GM18858 (cell line): ENCODE data around the gene SEC23B.
"Not testable (repeated sequence)": the region's sequence is repeated elsewhere in the genome, so short reads cannot be mapped to it uniquely, and the experiment has no call there.

Source experiments
- ATAC-seq: cut with Tn5 transposase; IDR thresholded peaks from one replicate; pipeline ENCODE4 v1.9.1; 2021; ENCODE audit not compliant: unreplicated experiment

SEC23B gene

GRCh38 chr20:18524646-18525045 lies 16.9 kb downstream of the SEC23B start:
- no peak for ATAC-seq

DNA sequence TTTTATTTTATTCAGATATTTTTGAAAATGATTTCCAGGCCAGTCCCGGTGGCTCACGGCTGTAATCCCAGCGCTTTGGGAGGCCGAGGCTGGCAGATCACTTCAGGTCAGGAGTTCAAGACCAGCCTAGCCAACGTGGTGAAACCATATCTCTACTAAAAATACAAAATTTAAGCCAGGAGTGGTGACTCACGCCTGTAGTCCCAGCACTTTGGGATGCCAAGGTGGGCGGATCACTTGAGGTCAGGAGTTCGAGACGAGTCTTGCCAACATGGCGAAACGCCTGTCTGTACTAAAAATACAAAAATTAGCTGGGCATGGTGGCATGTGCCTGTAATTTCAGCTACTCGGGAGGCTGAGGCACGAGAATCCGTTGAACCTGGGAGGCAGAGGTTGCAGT lies 19.0 kb downstream of the SEC23B start:
- not testable (repeated sequence) for ATAC-seq

GRCh38 chr20:18527339-18527738 lies 19.6 kb downstream of the SEC23B start:
- no peak for ATAC-seq

DNA sequence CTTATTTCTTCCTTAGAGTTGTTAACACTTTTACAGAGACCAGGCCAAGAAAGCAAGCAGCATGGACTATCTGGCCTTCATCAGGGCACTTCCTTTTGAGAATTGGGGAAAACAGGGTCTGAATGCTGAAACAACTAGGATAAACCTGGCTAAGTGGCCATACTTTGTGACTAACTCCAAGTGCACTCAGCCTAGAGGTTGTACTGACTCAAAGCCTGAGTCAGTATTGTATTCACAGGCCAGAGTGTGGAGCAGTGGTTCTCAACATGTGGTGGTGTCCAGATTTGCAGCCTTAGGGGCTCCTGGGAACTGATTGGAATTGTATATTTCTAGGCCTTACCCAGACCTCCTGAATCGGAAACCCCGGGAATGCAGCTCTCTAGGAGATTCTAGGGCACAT lies 20.1 kb downstream of the SEC23B start:
- ATAC-seq: no peak

GRCh38 chr20:18529041-18529440 lies 21.3 kb downstream of the SEC23B start:
- ATAC-seq: no peak

DNA sequence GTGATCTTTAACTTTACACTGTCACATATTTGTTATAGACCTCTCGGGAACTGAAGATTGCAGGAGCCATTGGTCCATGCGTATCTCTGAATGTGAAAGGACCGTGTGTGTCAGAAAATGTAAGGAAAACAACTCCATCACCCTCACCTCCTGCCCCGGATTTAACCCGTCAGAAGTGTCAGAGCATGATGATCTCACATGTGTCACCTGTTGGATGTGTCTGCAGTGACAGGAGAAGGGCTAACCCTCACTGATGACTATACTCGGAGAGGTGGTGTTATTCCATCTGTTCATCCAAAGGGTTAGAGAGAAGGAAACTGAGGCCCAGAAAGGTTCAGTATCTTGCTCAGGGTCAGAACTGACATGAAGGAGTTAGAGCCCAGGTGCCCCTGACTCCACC lies 24.9 kb downstream of the SEC23B start:
- ATAC-seq: no peak

DNA sequence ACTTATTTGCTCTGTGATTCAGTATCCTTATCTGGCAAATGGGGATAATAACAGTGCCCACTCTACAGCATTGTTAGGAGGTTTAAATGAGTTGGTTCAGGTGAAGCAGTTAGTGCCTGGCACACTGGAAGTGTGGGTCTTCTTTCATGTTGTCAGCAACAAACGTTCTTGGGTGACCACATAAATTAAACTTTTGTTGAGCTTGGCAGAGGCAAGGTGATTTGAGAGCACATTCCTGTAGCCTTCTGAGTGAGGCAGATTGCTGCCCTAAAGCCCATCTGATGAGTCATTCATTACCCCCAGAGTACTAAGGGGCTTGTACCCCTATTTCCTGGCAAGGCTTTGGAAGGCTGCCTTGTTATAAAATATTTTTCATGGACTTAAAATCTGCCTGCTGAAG lies 25.8 kb downstream of the SEC23B start:
- no peak for ATAC-seq

GRCh38 chr20:18533978-18534644 lies 26.4 kb downstream of the SEC23B start:
- no peak for ATAC-seq

DNA sequence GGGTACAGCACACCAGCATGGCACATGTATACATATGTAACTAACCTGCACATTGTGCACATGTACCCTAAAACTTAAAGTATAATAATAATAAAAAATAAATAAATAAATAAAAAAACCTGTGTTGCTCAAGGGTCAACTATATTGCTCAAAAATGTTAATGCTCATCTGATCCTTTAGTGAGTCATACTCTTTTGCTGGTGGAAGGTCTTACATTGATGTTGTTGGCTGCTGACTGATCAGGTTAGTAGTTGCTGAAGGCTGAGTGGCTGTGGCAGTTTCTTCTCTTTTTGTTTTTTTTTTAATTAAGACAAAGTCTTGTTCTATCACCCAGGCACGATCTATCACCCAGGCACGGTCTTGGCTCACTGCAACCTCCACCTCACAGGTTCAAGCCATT lies 29.9 kb downstream of the SEC23B start:
- ATAC-seq: no peak

DNA sequence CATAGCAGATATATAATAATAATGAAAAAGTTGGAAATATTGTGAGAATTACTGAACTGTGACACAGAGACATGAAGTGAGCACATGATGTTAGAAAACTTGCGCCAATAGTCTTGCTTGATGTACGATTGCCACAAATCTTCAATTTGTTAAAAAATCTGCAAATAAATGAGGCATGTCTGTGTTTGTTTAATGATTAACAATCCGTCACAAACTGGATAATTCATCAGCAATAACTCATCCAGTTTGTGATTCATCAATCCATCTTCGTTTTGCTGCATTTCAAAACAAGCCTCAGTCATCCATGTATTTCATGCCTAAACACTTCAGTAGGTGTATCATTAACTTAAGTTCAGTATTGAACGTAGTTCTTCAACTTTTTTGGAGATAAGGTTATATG lies 34.0 kb downstream of the SEC23B start:
- ATAC-seq: no peak

DNA sequence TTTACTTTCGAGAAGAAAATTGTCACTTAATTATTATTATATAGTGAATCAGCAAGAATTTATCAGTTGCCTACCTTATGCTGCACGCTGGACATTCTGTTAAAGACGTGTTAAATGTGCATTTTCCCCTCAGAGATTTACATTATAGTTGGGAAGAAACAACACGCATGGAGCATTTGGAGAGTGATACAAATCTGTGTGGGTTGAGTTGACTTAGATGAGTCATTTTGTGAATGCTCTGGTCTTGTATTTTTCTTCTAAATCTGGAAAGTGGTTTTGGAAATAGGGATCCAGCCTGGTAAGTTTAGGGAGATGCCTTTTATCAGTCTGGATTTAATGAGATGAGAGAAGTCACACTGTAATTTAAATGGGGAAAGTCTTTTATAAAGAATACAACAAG lies 35.5 kb downstream of the SEC23B start:
- ATAC-seq: no peak

GRCh38 chr20:18543932-18544331 lies 36.2 kb downstream of the SEC23B start:
- ATAC-seq: no peak

DNA sequence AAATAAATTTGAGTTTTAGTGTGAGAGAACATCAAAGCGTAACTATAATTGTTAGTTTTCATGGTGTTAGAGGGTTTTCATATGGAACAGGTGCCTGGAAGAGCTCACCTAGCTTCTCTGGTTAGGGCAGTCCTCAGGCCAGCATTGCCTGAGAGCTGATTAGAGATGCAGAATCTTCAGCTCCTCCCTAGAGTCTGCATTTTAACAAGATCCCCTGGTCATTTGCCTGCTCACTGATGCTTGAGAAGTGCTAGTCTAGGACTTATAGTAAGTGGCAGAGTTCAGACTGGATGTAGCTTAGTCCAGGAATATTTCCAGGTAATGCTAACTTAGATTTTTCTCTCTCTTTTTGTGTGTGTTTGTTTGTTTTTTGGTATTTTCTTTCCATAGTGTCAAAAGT lies 37.8 kb downstream of the SEC23B start:
- ATAC-seq: no peak

DNA sequence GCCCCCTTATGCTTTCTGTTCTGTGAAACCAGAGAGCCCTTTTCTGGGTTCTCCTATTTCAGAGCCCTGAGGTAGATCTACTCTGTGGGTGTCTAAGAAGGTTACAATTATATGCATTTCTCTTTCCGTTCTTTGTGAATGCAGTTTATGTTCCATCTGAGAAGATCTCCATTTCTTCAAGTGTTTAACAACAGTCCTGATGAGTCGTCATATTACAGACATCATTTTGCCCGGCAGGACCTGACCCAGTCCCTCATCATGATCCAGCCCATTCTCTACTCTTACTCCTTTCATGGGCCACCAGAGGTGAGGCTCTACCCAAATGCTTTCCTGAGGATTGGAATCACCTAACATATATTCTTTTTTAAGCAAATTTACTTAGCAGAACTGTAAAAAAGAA lies 40.7 kb downstream of the SEC23B start:
- no peak for ATAC-seq

GRCh38 chr20:18553746-18554145 lies 46.0 kb downstream of the SEC23B start:
- ATAC-seq: no peak

GRCh38 chr20:18566892-18567738 lies 59.4 kb downstream of the SEC23B start, which contains the start of gene SMIM26:
TSS of gene SMIM26 (plus strand) at chr20:18567432. CDS start at chr20:18567479, 47 bp downstream.
- peak; percentile 97 for ATAC-seq

GRCh38 chr20:18567739-18568091 lies 60.0 kb downstream of the SEC23B start:
- no peak for ATAC-seq

DNA sequence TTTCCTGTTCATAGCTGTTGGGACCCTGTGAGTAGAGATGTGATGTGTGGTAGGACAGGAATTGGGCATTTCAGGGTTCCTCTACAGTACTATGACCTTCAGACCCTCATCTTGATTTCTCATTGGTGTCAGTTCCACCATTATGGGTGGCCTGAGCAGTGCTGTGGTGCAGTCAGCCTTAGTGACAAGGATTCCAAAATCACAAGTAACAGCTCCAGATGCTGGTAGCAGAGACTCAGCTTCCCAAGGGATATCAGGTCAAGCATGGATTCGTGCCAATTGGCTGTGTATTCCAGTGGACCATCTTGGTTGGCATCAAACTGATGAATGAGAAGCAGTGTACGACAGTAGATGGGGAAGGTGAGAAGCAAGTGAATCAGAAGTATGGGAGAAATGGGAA lies 63.3 kb downstream of the SEC23B start:
- no peak for ATAC-seq

DNA sequence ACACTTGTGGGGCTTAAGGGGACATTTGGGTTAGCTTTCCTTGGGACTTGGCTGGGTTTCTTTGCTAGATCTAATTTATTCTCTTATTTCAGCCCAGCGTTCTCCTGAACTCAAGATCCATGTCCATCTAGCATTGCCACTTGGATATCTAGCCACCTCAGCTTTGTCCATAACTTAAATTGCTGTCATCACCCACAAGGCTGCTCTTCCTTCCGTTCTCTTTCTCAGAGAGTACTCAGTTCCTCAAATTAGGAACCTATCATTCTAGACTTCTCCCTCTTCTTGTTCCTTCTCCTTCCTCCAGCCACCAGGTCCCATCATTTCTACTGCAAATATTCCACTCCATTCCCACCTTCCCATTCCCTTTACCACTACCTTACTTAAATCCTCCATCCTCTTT lies 63.8 kb downstream of the SEC23B start:
- ATAC-seq: no peak

DNA sequence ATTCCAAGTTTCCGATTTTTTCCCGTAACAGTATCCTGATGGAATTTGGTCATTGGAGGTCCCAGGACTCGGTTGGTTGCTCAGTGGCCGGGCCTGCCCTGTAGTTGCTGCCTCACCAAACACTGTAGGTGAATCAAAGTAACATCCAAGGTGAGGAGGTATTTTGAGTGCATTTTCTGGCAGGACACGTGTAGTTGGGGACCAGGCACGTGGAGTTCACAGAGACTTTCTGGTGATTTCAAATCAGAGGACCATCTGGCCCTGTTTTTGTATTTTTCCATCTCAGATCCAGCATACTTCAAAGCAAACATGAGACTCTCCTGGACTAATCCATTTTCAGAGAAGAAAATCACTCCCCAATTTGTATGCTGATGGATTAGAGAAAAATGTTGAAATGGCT lies 70.2 kb downstream of the SEC23B start:
- ATAC-seq: no peak

GRCh38 chr20:18578581-18578980 lies 70.8 kb downstream of the SEC23B start:
- no peak for ATAC-seq

DNA sequence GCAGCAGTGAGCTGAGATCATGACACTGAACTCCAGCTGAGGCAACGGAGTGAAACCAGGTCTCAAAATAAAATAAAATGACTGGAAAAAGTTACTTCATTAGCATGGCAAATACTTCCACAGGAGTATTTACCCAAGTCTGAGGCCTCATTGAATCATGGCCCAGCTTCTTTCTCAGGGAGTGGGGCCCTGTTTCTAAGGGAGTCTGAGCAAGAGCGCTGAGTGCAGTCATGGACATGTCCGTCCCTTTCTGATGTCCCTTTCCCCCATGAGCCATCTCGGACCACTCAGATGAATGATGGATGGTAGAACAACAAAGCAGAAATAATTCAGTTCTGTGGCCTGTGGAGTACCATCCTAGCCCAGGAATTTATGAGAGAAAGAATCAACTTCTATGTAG lies 72.3 kb downstream of the SEC23B start:
- no peak for ATAC-seq

DNA sequence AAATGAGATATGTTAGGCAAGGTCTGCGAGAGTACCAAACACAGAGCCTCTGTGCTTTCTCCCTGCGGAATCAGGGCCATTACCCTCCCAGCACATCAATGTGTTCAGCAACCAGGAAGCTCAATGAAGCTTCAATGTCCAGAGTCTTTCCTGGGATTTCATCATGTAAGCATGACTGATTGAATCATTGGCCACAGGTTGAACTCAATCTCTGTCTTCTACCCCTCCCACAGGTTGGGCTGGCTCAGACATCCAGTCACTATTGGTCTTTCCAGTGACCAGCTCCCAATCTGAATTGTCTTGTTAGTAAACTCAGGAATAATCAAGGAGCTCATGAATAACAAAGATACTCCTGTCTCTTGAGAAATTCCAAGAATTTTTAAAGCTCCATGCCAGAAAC lies 77.4 kb downstream of the SEC23B start:
- ATAC-seq: no peak
